ENCODE results near the gene EBF3. TPM values are rescaled to one million over a fixed set of nuclear protein-coding genes. Genes with fewer than 3 reads are reported as not detected.

EBF3 gene
- total and polyA plus RNA-seq, 2 donors (not counting 3 experiments of a cell fraction or from before 2014, with no cell fraction given) = 0.92 to 2.7 TPM

DNA sequence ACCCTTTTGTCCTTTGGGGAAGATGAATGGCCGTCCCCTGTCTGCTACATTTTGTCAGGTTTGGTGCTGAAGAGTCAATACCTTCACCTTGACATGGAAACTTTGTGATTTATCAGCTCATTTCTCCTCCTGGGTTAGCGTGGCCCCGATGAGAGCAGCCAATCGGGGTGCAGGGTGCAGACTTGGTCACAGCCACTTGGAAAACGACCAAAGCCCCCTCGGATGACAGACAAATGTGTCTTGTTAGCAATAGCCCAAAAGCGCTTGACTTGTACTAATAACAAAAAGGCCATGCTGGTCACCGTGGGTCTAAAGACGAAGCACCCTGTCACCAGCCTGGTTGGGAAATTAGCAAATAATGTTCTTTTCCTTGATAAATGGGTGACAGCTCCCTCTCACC is 103.7 kb downstream of the EBF3 start:
- Histone ChIP-seq H3K27ac (ENCODE audit: insufficient read depth, low read depth, low read length) (no peak overlapping the region), H3K9ac (replicated peaks; ENCODE audit: extremely low read depth, insufficient read depth, low read length) (no peak overlapping the region), H3K27me3 (ENCODE audit: control insufficient read depth in 2 of 2, insufficient read depth in 2 of 2, low read length in 2 of 2) (no peaks in the 10 kb centered on the region), H3K9me1 (replicated peaks; ENCODE audit: control insufficient read depth, extremely low read depth, insufficient read depth, low read length) (no peaks in the 10 kb centered on the region), H3K4me1 (ENCODE audit: control insufficient read depth, extremely low read depth, insufficient read depth, low read length) (no peaks in the 10 kb centered on the region), H3K36me3 (ENCODE audit: control insufficient read depth in 2 of 2, extremely low read depth in 1 of 2, insufficient read depth in 2 of 2, low read length in 2 of 2) (no peaks in the 10 kb centered on the region), H3K4me3 (replicated peaks in 1 of 3; ENCODE audit: insufficient read depth in 1 of 3, low read depth in 1 of 3, low read length in 3 of 3) (no peak overlapping the region), H3K9me3 (replicated peaks; ENCODE audit: control insufficient read depth, insufficient read depth, low read length) (no peaks in the 10 kb centered on the region), H3K4me2 (ENCODE audit: insufficient read depth, low read length) (no peak overlapping the region), H4K20me1 (replicated peaks; ENCODE audit: control insufficient read depth, extremely low read depth, insufficient read depth, low read length) (no peaks in the 10 kb centered on the region), H2AFZ (ENCODE audit: low read depth, low read length) (no peak overlapping the region), H3K79me2 (ENCODE audit: control insufficient read depth, insufficient read depth, low read length) (no peaks in the 10 kb centered on the region)
- intact Hi-C loops (cut with micrococcal nuclease) = no loop called here
- DNase-seq (ENCODE audit: low read depth, low spot score) (no peak), FAIRE-seq (no peak)
- dilution Hi-C loops (cut with MboI; ENCODE audit: extremely low pct_ligation_motif_present, low sequenced_read_pairs) = no loop called here
- no peak for TF ChIP-seq CTCF (IDR thresholded peaks at IDR 0.05; ENCODE audit: extremely low read depth in 1 of 2, insufficient read depth in 1 of 2, low read depth in 1 of 2, low read length in 2 of 2)
- TF ChIP-seq, protein P1, sequence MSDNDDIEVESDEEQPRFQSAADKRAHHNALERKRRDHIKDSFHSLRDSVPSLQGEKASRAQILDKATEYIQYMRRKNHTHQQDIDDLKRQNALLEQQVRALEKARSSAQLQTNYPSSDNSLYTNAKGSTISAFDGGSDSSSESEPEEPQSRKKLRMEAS (IDR thresholded peaks at IDR 0.05; ENCODE audit: insufficient read depth, insufficient read length) = no peak
- TF ChIP-seq FOS (IDR thresholded peaks at IDR 0.05; ENCODE audit: borderline replicate concordance, insufficient read depth, low read length) = no peak
- no peak for TF ChIP-seq GATA2 (IDR thresholded peaks at IDR 0.05; ENCODE audit: insufficient read depth, insufficient read length, low read depth, low read length)
- no TSS peak for BruUV-seq (replicated peaks)
- ChIA-PET POLR2A (no interaction called here), CTCF (no interaction called here)

DNA sequence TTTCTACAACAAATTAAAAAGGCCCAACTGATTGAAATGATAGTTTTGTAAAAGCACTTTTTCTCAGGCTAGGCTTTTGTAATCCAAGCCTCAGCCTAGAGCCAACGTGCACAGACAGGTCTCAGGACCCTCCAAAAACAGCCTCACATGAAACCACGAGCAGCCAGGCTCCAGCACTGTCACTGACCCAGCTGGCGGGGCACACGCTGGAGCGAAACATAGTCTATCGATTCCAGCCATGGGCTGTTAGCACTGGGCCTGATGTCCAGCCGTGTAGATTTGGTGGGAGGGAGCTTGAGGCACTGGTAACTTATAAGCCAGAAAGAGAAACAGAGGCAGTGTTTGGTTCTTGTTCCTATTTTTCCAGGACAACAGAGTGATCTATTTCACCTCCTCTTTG is 104.5 kb downstream of the EBF3 start:
- ChIA-PET POLR2A (no interaction called here), CTCF (no interaction called here)
- no TSS peak for BruUV-seq (replicated peaks)
- no peak overlapping the region for H3K27ac ChIP-seq (ENCODE audit: insufficient read depth, low read depth, low read length)
- TF ChIP-seq, protein P1 (IDR thresholded peaks at IDR 0.05; ENCODE audit: insufficient read depth, insufficient read length) = no peak
- TF ChIP-seq CTCF (IDR thresholded peaks at IDR 0.05; ENCODE audit: extremely low read depth in 1 of 2, insufficient read depth in 1 of 2, low read depth in 1 of 2, low read length in 2 of 2) (no peak), EZH2 (IDR thresholded peaks at IDR 0.05; ENCODE audit: borderline replicate concordance, low read depth, low read length, severe bottlenecking) (no peak), JUN (IDR thresholded peaks at IDR 0.05; ENCODE audit: borderline replicate concordance, insufficient read depth, insufficient read length, low read depth) (no peak), POLR2AphosphoS5 (IDR thresholded peaks at IDR 0.05; ENCODE audit: insufficient read depth, low read depth, low read length) (no peak), GATA2 (IDR thresholded peaks at IDR 0.05; ENCODE audit: insufficient read depth, insufficient read length, low read depth, low read length) (no peak), POLR2A (IDR thresholded peaks at IDR 0.05; ENCODE audit: low read depth, low read length) (no peak), FOS (IDR thresholded peaks at IDR 0.05; ENCODE audit: borderline replicate concordance, insufficient read depth, low read length) (no peak), MYC (IDR thresholded peaks at IDR 0.05; ENCODE audit: low read depth, low read length) (no peak)
- H3K36me3 ChIP-seq (ENCODE audit: control insufficient read depth in 2 of 2, extremely low read depth in 1 of 2, insufficient read depth in 2 of 2, low read length in 2 of 2) = no peaks in the 10 kb centered on the region
- DNase-seq (ENCODE audit: low read depth, low spot score) (no peak), FAIRE-seq (no peak)
- no peaks in the 10 kb centered on the region for H4K20me1 ChIP-seq (replicated peaks; ENCODE audit: control insufficient read depth, extremely low read depth, insufficient read depth, low read length)
- no peaks in the 10 kb centered on the region for H3K9me3 ChIP-seq (replicated peaks; ENCODE audit: control insufficient read depth, insufficient read depth, low read length)
- dilution Hi-C loops (cut with MboI; ENCODE audit: extremely low pct_ligation_motif_present, low sequenced_read_pairs) = no loop called here
- H3K4me3 ChIP-seq (replicated peaks in 1 of 3; ENCODE audit: insufficient read depth in 1 of 3, low read depth in 1 of 3, low read length in 3 of 3) = no peak overlapping the region
- H3K27me3 ChIP-seq (ENCODE audit: control insufficient read depth in 2 of 2, insufficient read depth in 2 of 2, low read length in 2 of 2) = no peaks in the 10 kb centered on the region
- no peak overlapping the region for H3K9ac ChIP-seq (replicated peaks; ENCODE audit: extremely low read depth, insufficient read depth, low read length)
- H3K4me1 ChIP-seq (ENCODE audit: control insufficient read depth, extremely low read depth, insufficient read depth, low read length) = no peaks in the 10 kb centered on the region
- H3K4me2 ChIP-seq (ENCODE audit: insufficient read depth, low read length) = no peak overlapping the region
- no peak overlapping the region for H2AFZ ChIP-seq (ENCODE audit: low read depth, low read length)
- H3K9me1 ChIP-seq (replicated peaks; ENCODE audit: control insufficient read depth, extremely low read depth, insufficient read depth, low read length) = no peaks in the 10 kb centered on the region
- H3K79me2 ChIP-seq (ENCODE audit: control insufficient read depth, insufficient read depth, low read length) = no peaks in the 10 kb centered on the region
- intact Hi-C loops (cut with micrococcal nuclease) = no loop called here
